DOHH2 (cell line): ENCODE measurements around the gene ANKS4B.

Experiments
- H3F3A ChIP-seq: fragments of 200-600 bp; sonication (generic), shearing (Covaris generic); 2 replicates; pipeline ENCODE4 v1.6.0; 2016; ENCODE audit warnings: antibody characterized with exemption, mild to moderate bottlenecking; ENCODE audit not compliant: control insufficient read depth, insufficient read depth
- H3K27ac ChIP-seq: fragments of 200-600 bp; sonication (generic); 2 replicates; pipeline ENCODE4 v1.5.1; 2014; ENCODE audit warnings: low read depth, mild to moderate bottlenecking, low read length, moderate library complexity
- H3K27me3 ChIP-seq: fragments of 200-600 bp; sonication (generic); 2 replicates; pipeline ENCODE4 v1.6.1; 2014; ENCODE audit warnings: mild to moderate bottlenecking, low read length, mixed read lengths; ENCODE audit not compliant: control insufficient read depth
- H3K36me3 ChIP-seq: fragments of 200-600 bp; sonication (generic); 2 replicates; pipeline ENCODE4 v1.6.1; 2014; ENCODE audit warnings: mild to moderate bottlenecking, low read length, moderate library complexity, mixed read lengths; ENCODE audit not compliant: control insufficient read depth
- H3K4me1 ChIP-seq: fragments of 200-600 bp; sonication (generic); 2 replicates; pipeline ENCODE4 v1.6.1; 2014; ENCODE audit warnings: mild to moderate bottlenecking, low read length, mixed read lengths; ENCODE audit not compliant: control insufficient read depth
- H3K4me2 ChIP-seq: fragments of 200-600 bp; sonication (generic); 2 replicates; pipeline ENCODE4 v1.6.0; 2014; ENCODE audit warnings: mild to moderate bottlenecking, low read length, moderate library complexity
- H3K4me3 ChIP-seq: fragments of 200-600 bp; sonication (generic); 2 replicates; pipeline ENCODE4 v1.5.1; 2014; ENCODE audit warnings: mild to moderate bottlenecking, low read length, mixed read lengths
- H3K79me2 ChIP-seq: fragments of 200-600 bp; sonication (generic); 2 replicates; pipeline ENCODE4 v1.6.1; 2014; ENCODE audit warnings: mild to moderate bottlenecking, low read length, mixed read lengths; ENCODE audit not compliant: control insufficient read depth
- H3K9me2 ChIP-seq: fragments of 200-600 bp; sonication (generic); replicated peaks from 2 replicates; pipeline ENCODE4 v1.6.1; 2014; ENCODE audit warnings: mild to moderate bottlenecking, low read length, mixed read lengths; ENCODE audit not compliant: control insufficient read depth
- H3K9me3 ChIP-seq: fragments of 200-600 bp; sonication (generic); 2 replicates; pipeline ENCODE4 v1.6.1; 2014; ENCODE audit warnings: antibody characterized with exemption, low read length, mixed read lengths; ENCODE audit not compliant: control insufficient read depth, insufficient read depth
- H4K20me1 ChIP-seq: fragments of 200-600 bp; sonication (generic); 2 replicates; pipeline ENCODE4 v1.6.0; 2014; ENCODE audit warnings: low read depth, mild to moderate bottlenecking, antibody characterized with exemption, low read length, moderate library complexity; ENCODE audit not compliant: control insufficient read depth, insufficient read depth
- EZH2phosphoT487 ChIP-seq: fragments of 200-600 bp; sonication (generic); IDR thresholded peaks from 2 replicates; pipeline ENCODE4 v1.6.1; 2017; ENCODE audit warnings: borderline replicate concordance, mild to moderate bottlenecking, antibody characterized with exemption, low read length, moderate library complexity, mixed read lengths
- TF ChIP-seq, protein P1 (sequence below): fragments of 200-600 bp; sonication (generic); IDR thresholded peaks from one replicate; pipeline ENCODE4 v1.5.1; 2014; ENCODE audit warnings: antibody characterized with exemption, mild to moderate bottlenecking, low read depth, low read length; ENCODE audit not compliant: poor library complexity, severe bottlenecking

ANKS4B gene

DNA sequence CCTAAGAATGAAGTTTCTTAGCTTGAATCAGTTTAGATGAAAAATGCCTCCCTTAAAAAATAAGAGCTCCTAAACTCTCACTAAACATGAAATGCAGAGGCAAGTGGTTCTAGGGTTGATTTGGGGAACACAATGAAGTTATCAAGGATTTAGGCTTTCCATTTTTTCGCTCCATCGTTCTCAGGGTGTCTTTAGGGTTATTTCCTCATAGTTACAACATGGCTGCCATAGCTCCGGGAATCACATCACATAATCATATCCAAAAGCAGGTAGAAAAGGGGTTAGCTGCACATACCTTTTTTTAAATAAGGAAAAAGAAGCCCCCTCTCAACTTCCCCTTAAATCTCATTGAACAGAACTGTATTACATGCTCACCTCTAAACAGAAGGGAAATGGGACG is 43.5 kb upstream of the ANKS4B start:
- no peak for TF ChIP-seq EZH2phosphoT487
- TF ChIP-seq, protein P1, sequence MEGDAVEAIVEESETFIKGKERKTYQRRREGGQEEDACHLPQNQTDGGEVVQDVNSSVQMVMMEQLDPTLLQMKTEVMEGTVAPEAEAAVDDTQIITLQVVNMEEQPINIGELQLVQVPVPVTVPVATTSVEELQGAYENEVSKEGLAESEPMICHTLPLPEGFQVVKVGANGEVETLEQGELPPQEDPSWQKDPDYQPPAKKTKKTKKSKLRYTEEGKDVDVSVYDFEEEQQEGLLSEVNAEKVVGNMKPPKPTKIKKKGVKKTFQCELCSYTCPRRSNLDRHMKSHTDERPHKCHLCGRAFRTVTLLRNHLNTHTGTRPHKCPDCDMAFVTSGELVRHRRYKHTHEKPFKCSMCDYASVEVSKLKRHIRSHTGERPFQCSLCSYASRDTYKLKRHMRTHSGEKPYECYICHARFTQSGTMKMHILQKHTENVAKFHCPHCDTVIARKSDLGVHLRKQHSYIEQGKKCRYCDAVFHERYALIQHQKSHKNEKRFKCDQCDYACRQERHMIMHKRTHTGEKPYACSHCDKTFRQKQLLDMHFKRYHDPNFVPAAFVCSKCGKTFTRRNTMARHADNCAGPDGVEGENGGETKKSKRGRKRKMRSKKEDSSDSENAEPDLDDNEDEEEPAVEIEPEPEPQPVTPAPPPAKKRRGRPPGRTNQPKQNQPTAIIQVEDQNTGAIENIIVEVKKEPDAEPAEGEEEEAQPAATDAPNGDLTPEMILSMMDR: no peak
- 0 out of 2 replicates have a peak, but pooled peaks cover 2% of the 10 kb centered on the region for H3F3A ChIP-seq
- no peak overlapping the region for H3K27ac ChIP-seq

DNA sequence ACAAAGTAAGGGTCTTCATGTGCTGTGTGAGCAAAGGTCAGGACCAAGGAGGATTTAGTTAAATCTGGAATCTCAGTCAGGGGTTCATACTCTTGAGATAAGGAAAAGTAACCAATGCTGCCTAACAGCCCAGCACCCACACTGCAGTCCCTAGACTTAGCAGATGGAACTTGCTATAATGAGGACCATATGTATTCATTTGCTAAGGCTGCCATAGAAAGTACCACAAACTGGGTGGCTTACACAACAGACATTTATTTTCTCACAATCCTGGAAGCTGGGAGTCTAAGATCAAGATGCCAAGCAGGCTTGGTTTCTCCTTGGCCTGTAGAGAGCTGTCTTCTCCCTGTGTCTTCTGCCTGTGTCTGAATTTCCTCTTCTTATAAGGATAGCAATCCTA is 42.9 kb upstream of the ANKS4B start:
- TF ChIP-seq, protein P1: no peak
- TF ChIP-seq EZH2phosphoT487: no peak
- 0 out of 2 replicates have a peak, but pooled peaks cover 2% of the 10 kb centered on the region for H3F3A ChIP-seq
- no peaks in the 10 kb centered on the region for H3K36me3 ChIP-seq
- no peak overlapping the region for H3K4me2 ChIP-seq
- no peaks in the 10 kb centered on the region for H4K20me1 ChIP-seq
- no peaks in the 10 kb centered on the region for H3K9me2 ChIP-seq
- H3K4me1 ChIP-seq: peaks cover 3% of the 10 kb centered on the region
- H3K27ac ChIP-seq: no peak overlapping the region
- no peak overlapping the region for H3K4me3 ChIP-seq
- H3K9me3 ChIP-seq: no peaks in the 10 kb centered on the region
- H3K79me2 ChIP-seq: no peaks in the 10 kb centered on the region
- H3K27me3 ChIP-seq: peaks cover 22% of the 10 kb centered on the region

More for the DNA sequence above, 43.5 kb upstream of the ANKS4B start:
- H3K79me2 ChIP-seq: no peaks in the 10 kb centered on the region
- H3K9me2 ChIP-seq: no peaks in the 10 kb centered on the region
- H3K4me2 ChIP-seq: no peak overlapping the region
- no peaks in the 10 kb centered on the region for H3K9me3 ChIP-seq
- no peak overlapping the region for H3K4me3 ChIP-seq
- H3K27me3 ChIP-seq: peaks cover 20% of the 10 kb centered on the region
- H4K20me1 ChIP-seq: no peaks in the 10 kb centered on the region
- no peaks in the 10 kb centered on the region for H3K36me3 ChIP-seq
- H3K4me1 ChIP-seq: peaks cover 3% of the 10 kb centered on the region

DNA sequence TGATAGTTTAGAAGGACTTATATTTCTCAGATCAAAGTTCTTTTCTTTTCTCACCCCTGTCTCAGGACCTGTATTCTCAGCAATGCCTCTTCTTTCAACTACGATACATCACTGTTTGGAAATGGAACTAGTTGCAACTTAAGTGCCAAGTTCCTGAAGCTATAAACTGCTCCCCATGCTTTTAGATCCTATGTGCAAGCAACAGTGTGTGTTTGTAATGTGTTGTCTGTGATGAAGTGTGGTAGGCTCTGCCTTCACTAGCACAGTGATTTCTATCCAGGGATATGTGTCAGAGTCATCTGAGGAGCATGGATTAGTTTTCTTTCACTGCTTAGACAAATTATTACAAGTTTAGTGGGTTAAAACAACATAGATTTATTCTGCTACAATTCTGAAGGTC is 40.5 kb upstream of the ANKS4B start:
- Histone ChIP-seq H3K4me3 (no peak overlapping the region), H3K79me2 (no peaks in the 10 kb centered on the region), H3F3A (no peaks in the 10 kb centered on the region), H3K9me2 (no peaks in the 10 kb centered on the region), H3K27ac (no peak overlapping the region), H3K4me2 (no peak overlapping the region), H3K36me3 (no peaks in the 10 kb centered on the region), H3K4me1 (peaks cover 3% of the 10 kb centered on the region), H3K9me3 (no peaks in the 10 kb centered on the region), H3K27me3 (peaks cover 32% of the 10 kb centered on the region), H4K20me1 (no peaks in the 10 kb centered on the region)
- TF ChIP-seq EZH2phosphoT487: no peak
- TF ChIP-seq, protein P1: no peak
